HepG2 (cell line): ENCODE measurements around the gene C19orf33. TPM values are rescaled to one million over a fixed set of nuclear protein-coding genes. Genes with fewer than 3 reads are reported as not detected.
A peak's percentile ranks its signal among the peaks of the same experiment; 100 is the strongest.

Experiments
- ATAC-seq: fragments of 200-7000 bp; cut with Tn5 transposase; 3 replicates; pipeline ENCODE4 v1.9.1; 2020; ENCODE audit warnings: mild to moderate bottlenecking, moderate library complexity
- BruUV-seq: library from RNA; stranded (reverse); fragments of 400-500 nt; replicated peaks from 2 replicates; lab custom pipeline; 2021; lab: Mats Ljungman, UMichigan
- CTCF ChIA-PET: fragments of 300-600 bp; formaldehyde crosslinking; extraction: SDS; loops from one replicate; lab custom pipeline; 2021; ENCODE audit warnings: low total read pairs, inconsistent platforms, low intra/inter-chr PET ratio; lab: Yijun Ruan, JAX
- POLR2A ChIA-PET: fragments of 350-600 bp; sonication (Branson Sonifier 250); formaldehyde crosslinking; loops from one replicate; lab custom pipeline; 2020; ENCODE audit warnings: antibody characterized with exemption, inconsistent platforms; lab: Yijun Ruan, JAX
- DNase-seq: peaks from one replicate; pipeline ENCODE4 v3.0.0-alpha.2; 2015; ENCODE audit warnings: low spot score
- FAIRE-seq: peaks from 3 replicates; lab custom pipeline; 2011; peaks lifted over from hg19 to GRCh38; lab: Jason Lieb, UNC
- H2AFZ ChIP-seq: one replicate; pipeline ENCODE4 v1.6.1; 2011; ENCODE audit warnings: low read length, inconsistent platforms
- H3K27ac ChIP-seq: fragments of 300-600 bp; 3 replicates; pipeline ENCODE4 v1.8.0; 2011; ENCODE audit warnings: mixed run types, mild to moderate bottlenecking, mixed read lengths, low read length, inconsistent platforms; ENCODE audit not compliant: insufficient read depth; ENCODE audit errors: extremely low read length
- H3K27me3 ChIP-seq, 2 experiments: fragments of 200-600 bp in 1 of 2; 2 replicates in 1 of 2; 3 replicates in 1 of 2; pipeline versions ENCODE4 v1.6.0 to v1.8.0; 2011; ENCODE audit warnings: low read length in 2 of 2, mild to moderate bottlenecking in 2 of 2, moderate library complexity in 2 of 2, inconsistent platforms in 1 of 2; ENCODE audit not compliant: insufficient read depth in 2 of 2, control insufficient read depth in 1 of 2
- H3K36me3 ChIP-seq, 2 experiments: fragments of 200-600 bp in 1 of 2; replicated peaks in 1 of 2; 2 replicates in 1 of 2; 3 replicates in 1 of 2; pipeline versions ENCODE4 v1.5.1 to v1.8.0; 2011; ENCODE audit warnings: low read length in 2 of 2, inconsistent platforms in 1 of 2; ENCODE audit not compliant: insufficient read depth in 2 of 2, control insufficient read depth in 1 of 2
- H3K4me1 ChIP-seq: 2 replicates; pipeline ENCODE4 v1.5.1; 2012; ENCODE audit warnings: low read length, inconsistent platforms; ENCODE audit not compliant: insufficient read depth
- H3K4me2 ChIP-seq: 2 replicates; pipeline ENCODE4 v1.6.0; 2011; ENCODE audit warnings: low read depth, low read length, inconsistent platforms
- H3K4me3 ChIP-seq, 3 experiments: fragments of 200-600 bp in 1 of 3; sonication (generic), shearing (Covaris generic) in 1 of 3; replicated peaks in 1 of 3; 2 replicates each; pipeline ENCODE4 v1.5.1; 2011 to 2016; ENCODE audit warnings: low read length in 3 of 3, inconsistent platforms in 2 of 3, low read depth in 2 of 3, mild to moderate bottlenecking in 2 of 3, control low read depth in 1 of 3, mixed read lengths in 1 of 3; ENCODE audit not compliant: insufficient read depth in 1 of 3
- H3K79me2 ChIP-seq: one replicate; pipeline ENCODE4 v1.6.1; 2011; ENCODE audit warnings: low read length, inconsistent platforms; ENCODE audit not compliant: insufficient read depth
- H3K9ac ChIP-seq: 2 replicates; pipeline ENCODE4 v1.6.0; 2011; ENCODE audit warnings: mild to moderate bottlenecking, low read depth, low read length, inconsistent platforms; ENCODE audit not compliant: insufficient read depth
- H3K9me3 ChIP-seq: 2 replicates; pipeline ENCODE4 v1.5.1; 2012; ENCODE audit warnings: mild to moderate bottlenecking, low read length
- H4K20me1 ChIP-seq: 2 replicates; pipeline ENCODE4 v1.6.0; 2011; ENCODE audit warnings: inconsistent platforms, mild to moderate bottlenecking, low read length, moderate library complexity; ENCODE audit not compliant: insufficient read depth
- ETV5 ChIP-seq: IDR thresholded peaks from 2 replicates; pipeline ENCODE4 v1.6.1; 2018; ENCODE audit warnings: missing biosample characterization, missing genetic modification reagents, inconsistent platforms, borderline replicate concordance
- GABPA ChIP-seq, 2 experiments: IDR thresholded peaks; 2 replicates each; pipeline ENCODE4 v1.6.1; 2011 to 2016; ENCODE audit warnings: low read depth in 2 of 2, low read length in 1 of 2, missing biosample characterization in 1 of 2, missing genetic modification characterization in 1 of 2
- NCOA5 ChIP-seq: sonication (generic); formaldehyde crosslinking; IDR thresholded peaks from 2 replicates; pipeline ENCODE4 v1.4.0; 2020; ENCODE audit warnings: missing genetic modification reagents
- NFYB ChIP-seq: sonication (generic); formaldehyde crosslinking; IDR thresholded peaks from 2 replicates; pipeline ENCODE4 v1.4.0; 2020; ENCODE audit warnings: missing genetic modification reagents
- NFYC ChIP-seq: IDR thresholded peaks from 2 replicates; pipeline ENCODE4 v1.6.1; 2016; ENCODE audit warnings: missing genetic modification reagents, missing compliant biosample characterization
- PAXIP1 ChIP-seq: sonication (generic); formaldehyde crosslinking; conservative IDR thresholded peaks from 2 replicates; pipeline ENCODE4 v1.4.0; 2020; ENCODE audit warnings: mild to moderate bottlenecking, missing genetic modification reagents, moderate library complexity
- REL ChIP-seq: sonication (generic); formaldehyde crosslinking; conservative IDR thresholded peaks from 2 replicates; pipeline ENCODE4 v1.8.0; 2022; ENCODE audit warnings: mild to moderate bottlenecking, missing genetic modification reagents, moderate library complexity
- SIN3A ChIP-seq: IDR thresholded peaks from 2 replicates; pipeline ENCODE4 v1.6.1; 2011; ENCODE audit warnings: low read depth, mild to moderate bottlenecking, control low read depth, low read length, borderline replicate concordance
- ZNF17 ChIP-seq: sonication (generic); formaldehyde crosslinking; IDR thresholded peaks from 2 replicates; pipeline ENCODE4 v1.5.0; 2020; ENCODE audit warnings: mild to moderate bottlenecking, missing genetic modification reagents
- ZNF235 ChIP-seq: sonication (generic); formaldehyde crosslinking; IDR thresholded peaks from 2 replicates; pipeline ENCODE4 v1.8.1; 2023; ENCODE audit warnings: mild to moderate bottlenecking, missing genetic modification reagents, borderline replicate concordance
- ZNF333 ChIP-seq: sonication (generic); formaldehyde crosslinking; IDR thresholded peaks from 2 replicates; pipeline ENCODE4 v1.4.0; 2020; ENCODE audit warnings: mild to moderate bottlenecking, missing genetic modification reagents, borderline replicate concordance
- ZNF33B ChIP-seq: sonication (generic); formaldehyde crosslinking; IDR thresholded peaks from 2 replicates; pipeline ENCODE4 v1.5.1; 2020; ENCODE audit warnings: mild to moderate bottlenecking, missing genetic modification reagents
- ZNF660 ChIP-seq: sonication (generic); formaldehyde crosslinking; IDR thresholded peaks from 2 replicates; pipeline ENCODE4 v1.5.1; 2020; ENCODE audit warnings: mild to moderate bottlenecking, low read depth, missing genetic modification reagents, borderline replicate concordance
- ZNF891 ChIP-seq: sonication (generic); formaldehyde crosslinking; IDR thresholded peaks from 2 replicates; pipeline ENCODE4 v1.5.0; 2020; ENCODE audit warnings: mild to moderate bottlenecking, missing genetic modification reagents
- WGBS: methylation state at CpG from one replicate; pipeline ENCODE4 v1.1.6; 2017; ENCODE audit warnings: low lambda C conversion rate; 5-methylcytosine and 5-hydroxymethylcytosine counted together
- in situ Hi-C: cut with HindIII; loops from 2 replicates; pipeline ENCODE4 v1.10.0; 2017; ENCODE audit warnings: low pct_unique_long_range_greater_than_20kb; ENCODE audit not compliant: extremely low pct_ligation_motif_present
- intact Hi-C: fragments of 100-400 bp; cut with micrococcal nuclease; formaldehyde crosslinking; loops from one replicate; pipeline ENCODE4 v1.10.0; 2022; ENCODE audit not compliant: unreplicated experiment
- polyA plus RNA-seq, 8 experiments: library from polyadenylated mRNA; depleted of rRNA in 3 of 8; stranded (reverse) in 7 of 8; unstranded in 1 of 8; fragments of >200 nt; fragmentation: Illumina TruSeq in 4 of 8; extraction: Trizol in 4 of 8; gene quantifications; 2 replicates each; pipeline versions ENCODE4 v1.2.1 to v1.2.3, GENCODE V29; 2011 to 2016; ENCODE audit warnings: low read depth in 4 of 8, missing spikeins in 1 of 8, mixed read lengths in 1 of 8; ENCODE audit not compliant: insufficient read depth in 1 of 8
- total RNA-seq, 5 experiments: library from RNA; depleted of rRNA; stranded (reverse); fragments of >200 nt; fragmentation: Illumina TruSeq; extraction: Trizol; gene quantifications; 2 replicates each; pipeline ENCODE4 v1.2.3, GENCODE V29; 2016; ENCODE audit warnings: low read depth in 1 of 5
- TF ChIP-seq, protein P1 (sequence below): sonication (generic); formaldehyde crosslinking; IDR thresholded peaks from 2 replicates; pipeline ENCODE4 v1.9.0; 2022; ENCODE audit warnings: missing genetic modification reagents, mild to moderate bottlenecking, borderline replicate concordance
- TF ChIP-seq, protein P2 (sequence below): sonication (generic); formaldehyde crosslinking; IDR thresholded peaks from 2 replicates; pipeline ENCODE4 v1.8.0; 2022; ENCODE audit warnings: mild to moderate bottlenecking, missing genetic modification reagents; ENCODE audit not compliant: insufficient replicate concordance

C19orf33 gene
- total and polyA plus RNA-seq, 2 of the 13 experiments (the other 11 are each of a cell fraction or from before 2014, with no cell fraction given): 2.5 to 3.3 TPM

DNA sequence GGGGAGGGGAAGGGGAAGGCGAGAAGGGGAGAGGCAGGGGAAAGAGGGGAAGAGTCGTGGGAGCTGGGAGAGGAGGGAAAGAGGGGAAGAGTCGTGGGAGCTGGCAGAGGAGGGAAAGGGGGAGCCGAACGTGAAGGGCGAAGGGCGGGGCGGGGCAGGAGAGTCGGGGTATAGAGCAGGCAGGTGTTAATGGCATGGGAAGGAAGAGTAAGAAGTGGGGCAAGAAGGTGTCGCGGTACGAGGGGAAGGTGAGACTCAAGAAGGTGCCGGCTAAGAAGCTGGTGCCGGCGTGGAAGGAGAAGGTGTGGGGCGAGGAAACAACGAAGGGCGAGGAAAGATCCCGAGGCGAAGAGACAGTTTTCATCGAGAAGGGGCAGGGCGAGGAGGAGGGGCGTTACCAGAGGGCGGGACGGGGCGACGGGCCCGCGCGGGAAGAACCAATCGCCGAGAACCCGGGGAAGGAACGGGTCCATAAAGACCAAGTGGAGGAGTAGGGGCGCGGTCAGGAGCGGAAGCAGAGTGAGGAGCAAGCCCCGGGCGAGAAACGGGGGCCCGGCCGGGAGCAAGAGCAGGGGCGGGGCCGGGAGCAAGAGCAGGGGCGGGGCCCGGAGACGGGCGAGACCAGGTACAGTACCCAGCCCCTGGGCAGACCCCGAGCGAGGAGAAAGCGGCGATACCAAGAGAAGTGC is 32.0 kb downstream of the C19orf33 start:
- WGBS: 1% methylated on average over 52 of the region's 52 CpGs
- Histone ChIP-seq H3K4me2 (peak overlapping the region; percentile 99), H3K36me3 (no peaks in the 10 kb centered on the region), H3K9me3 (no peaks in the 10 kb centered on the region), H3K27ac (peak overlapping the region; percentile 42), H3K79me2 (no peaks in the 10 kb centered on the region), H2AFZ (peak overlapping the region; percentile 83), H3K9ac (peak overlapping the region; percentile 48), H3K4me3 (peak overlapping the region; percentile 74 to 85 (median 75)), H4K20me1 (no peaks in the 10 kb centered on the region), H3K27me3 (no peaks in the 10 kb centered on the region), H3K4me1 (peaks cover 10% of the 10 kb centered on the region)
- intact Hi-C loops: loop anchor here (1.0 to 2.0 kb wide), 2 partner anchors 38 to 101 kb away; partner anchors contain the start of gene PSMD8
- peak; percentile 4 for FAIRE-seq
- POLR2A ChIA-PET: interaction anchor here (2.1 kb wide), 1 partner anchor 38 kb away, joined by 25 read pairs; the partner anchor contains the start of gene PSMD8
- in situ Hi-C loops: no loop called here
- no TSS peak for BruUV-seq
- ATAC-seq: peak; percentile 89
- CTCF ChIA-PET: interaction anchor here (3.5 to 4.0 kb wide), 2 partner anchors 91 to 102 kb away, joined by 27 to 62 read pairs; no protein-coding TSS in a partner anchor
- peak; percentile 86 for DNase-seq
- TF ChIP-seq ZNF660 (no peak), NCOA5 (no peak), ZNF17 (CRISPR knock-in tag) (no peak), ETV5 (CRISPR knock-in tag) (peak; percentile 43; the same call in 1 of the 2 replicates), NFYC (CRISPR knock-in tag) (peak; percentile 66), GABPA (IDR thresholded peaks at IDR 0.05; ENCODE audit: low read depth, low read length) (peak; percentile 32), GABPA (CRISPR knock-in tag; IDR thresholded peaks at IDR 0.05; ENCODE audit: low read depth) (peak; percentile 73), ZNF333 (peak; percentile 28; the same call in 1 of the 2 replicates), ZNF33B (CRISPR knock-in tag) (no peak), ZNF891 (CRISPR knock-in tag) (no peak), SIN3A (0 out of 2 replicates have a peak, but pooled peaks have one; percentile 10), PAXIP1 (CRISPR knock-in tag) (0 out of 2 replicates have a peak, but pooled peaks have one; percentile 29), REL (CRISPR knock-in tag) (0 out of 2 replicates have a peak, but pooled peaks have one; percentile 19), ZNF235 (0 out of 2 replicates have a peak, but pooled peaks have one; percentile 58), NFYB (CRISPR knock-in tag) (peak; percentile 75)
- TF ChIP-seq, protein P1, sequence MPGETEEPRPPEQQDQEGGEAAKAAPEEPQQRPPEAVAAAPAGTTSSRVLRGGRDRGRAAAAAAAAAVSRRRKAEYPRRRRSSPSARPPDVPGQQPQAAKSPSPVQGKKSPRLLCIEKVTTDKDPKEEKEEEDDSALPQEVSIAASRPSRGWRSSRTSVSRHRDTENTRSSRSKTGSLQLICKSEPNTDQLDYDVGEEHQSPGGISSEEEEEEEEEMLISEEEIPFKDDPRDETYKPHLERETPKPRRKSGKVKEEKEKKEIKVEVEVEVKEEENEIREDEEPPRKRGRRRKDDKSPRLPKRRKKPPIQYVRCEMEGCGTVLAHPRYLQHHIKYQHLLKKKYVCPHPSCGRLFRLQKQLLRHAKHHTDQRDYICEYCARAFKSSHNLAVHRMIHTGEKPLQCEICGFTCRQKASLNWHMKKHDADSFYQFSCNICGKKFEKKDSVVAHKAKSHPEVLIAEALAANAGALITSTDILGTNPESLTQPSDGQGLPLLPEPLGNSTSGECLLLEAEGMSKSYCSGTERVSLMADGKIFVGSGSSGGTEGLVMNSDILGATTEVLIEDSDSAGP (CRISPR knock-in tag): peak; percentile 46
- TF ChIP-seq, protein P2, sequence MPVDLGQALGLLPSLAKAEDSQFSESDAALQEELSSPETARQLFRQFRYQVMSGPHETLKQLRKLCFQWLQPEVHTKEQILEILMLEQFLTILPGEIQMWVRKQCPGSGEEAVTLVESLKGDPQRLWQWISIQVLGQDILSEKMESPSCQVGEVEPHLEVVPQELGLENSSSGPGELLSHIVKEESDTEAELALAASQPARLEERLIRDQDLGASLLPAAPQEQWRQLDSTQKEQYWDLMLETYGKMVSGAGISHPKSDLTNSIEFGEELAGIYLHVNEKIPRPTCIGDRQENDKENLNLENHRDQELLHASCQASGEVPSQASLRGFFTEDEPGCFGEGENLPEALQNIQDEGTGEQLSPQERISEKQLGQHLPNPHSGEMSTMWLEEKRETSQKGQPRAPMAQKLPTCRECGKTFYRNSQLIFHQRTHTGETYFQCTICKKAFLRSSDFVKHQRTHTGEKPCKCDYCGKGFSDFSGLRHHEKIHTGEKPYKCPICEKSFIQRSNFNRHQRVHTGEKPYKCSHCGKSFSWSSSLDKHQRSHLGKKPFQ: no peak
